A673 (cell line): ENCODE results near the gene FRMD1. TPM values are rescaled to one million over a fixed set of nuclear protein-coding genes. Genes with fewer than 3 reads are reported as not detected.

ENCODE experiments used
- BruUV-seq: library from RNA; stranded (reverse); fragments of 400-500 nt; replicated peaks from 2 replicates; lab custom pipeline; 2021; lab: Mats Ljungman, UMichigan
- CTCF ChIA-PET: fragments of 300-600 bp; sonication (Branson Sonifier 250); formaldehyde crosslinking; loops from one replicate; lab custom pipeline; 2022; ENCODE audit warnings: antibody characterized with exemption; lab: Charles Lee
- POLR2A ChIA-PET: fragments of 300-600 bp; sonication (Branson Sonifier 250); formaldehyde crosslinking; loops from one replicate; lab custom pipeline; 2022; ENCODE audit warnings: antibody characterized with exemption; ENCODE audit not compliant: low non-redundant PET; lab: Charles Lee
- DNase-seq: peaks from one replicate; pipeline ENCODE4 v3.0.0-alpha.2; 2015; ENCODE audit warnings: low spot score
- H3K27ac ChIP-seq: fragments of 200-600 bp; sonication (generic); 2 replicates; pipeline ENCODE4 v1.5.1; 2016; ENCODE audit warnings: mixed run types, low read depth, mild to moderate bottlenecking, mixed read lengths, antibody characterized with exemption, low read length; ENCODE audit not compliant: poor library complexity, severe bottlenecking
- H3K27me3 ChIP-seq: fragments of 200-600 bp; sonication (generic); replicated peaks from 2 replicates; pipeline ENCODE4 v1.6.1; 2017; ENCODE audit warnings: mixed run types, low read depth, mild to moderate bottlenecking, mixed read lengths, antibody characterized with exemption, low read length; ENCODE audit not compliant: insufficient read depth, poor library complexity
- H3K36me3 ChIP-seq: fragments of 200-600 bp; sonication (generic); 2 replicates; pipeline ENCODE4 v1.6.1; 2016; ENCODE audit warnings: mixed run types, mild to moderate bottlenecking, mixed read lengths, antibody characterized with exemption, low read length; ENCODE audit not compliant: insufficient read depth, poor library complexity, severe bottlenecking
- H3K4me1 ChIP-seq: fragments of 200-600 bp; sonication (generic); 2 replicates; pipeline ENCODE4 v1.6.1; 2017; ENCODE audit warnings: mixed run types, mild to moderate bottlenecking, mixed read lengths, antibody characterized with exemption, low read length; ENCODE audit not compliant: insufficient read depth, poor library complexity, severe bottlenecking
- H3K4me3 ChIP-seq: fragments of 200-600 bp; sonication (generic); 2 replicates; pipeline ENCODE4 v1.5.1; 2016; ENCODE audit warnings: low read depth, mixed run types, mild to moderate bottlenecking, mixed read lengths, low read length; ENCODE audit not compliant: poor library complexity, severe bottlenecking
- H3K9me3 ChIP-seq: fragments of 200-600 bp; sonication (generic); 2 replicates; pipeline ENCODE4 v1.6.1; 2016; ENCODE audit warnings: mixed run types, low read depth, mild to moderate bottlenecking, mixed read lengths, antibody characterized with exemption, low read length; ENCODE audit not compliant: poor library complexity, severe bottlenecking
- EZH2 ChIP-seq: fragments of 200-600 bp; sonication (generic); IDR thresholded peaks from 2 replicates; pipeline ENCODE4 v1.6.1; 2017; ENCODE audit warnings: borderline replicate concordance, low read depth, mild to moderate bottlenecking, mixed read lengths, antibody characterized with exemption, low read length; ENCODE audit not compliant: poor library complexity, severe bottlenecking
- intact Hi-C: fragments of 100-400 bp; cut with micrococcal nuclease; formaldehyde crosslinking; loops from one replicate; pipeline ENCODE4 v1.10.0; 2022; ENCODE audit not compliant: unreplicated experiment
- total RNA-seq: library from RNA; stranded (reverse); gene quantifications from 2 replicates; pipeline ENCODE4 v1.2.3, GENCODE V29; 2021
- TF ChIP-seq, protein P1 (sequence below): fragments of 300-800, 200-600 bp; sonication (generic); conservative IDR thresholded peaks from 2 replicates; pipeline ENCODE4 v1.5.1; 2017; ENCODE audit warnings: low read depth, mild to moderate bottlenecking, antibody characterized with exemption, low read length, moderate library complexity, mixed read lengths

Gene FRMD1
- total RNA-seq, 1 experiment from 2014 or later = not detected

- DNase-seq = no peak
- Histone ChIP-seq H3K4me3 (no peak overlapping the region), H3K9me3 (no peaks in the 10 kb centered on the region), H3K4me1 (no peaks in the 10 kb centered on the region), H3K27ac (no peak overlapping the region), H3K36me3 (no peaks in the 10 kb centered on the region), H3K27me3 (no peaks in the 10 kb centered on the region)
- no peak for TF ChIP-seq EZH2
- TF ChIP-seq, protein P1, sequence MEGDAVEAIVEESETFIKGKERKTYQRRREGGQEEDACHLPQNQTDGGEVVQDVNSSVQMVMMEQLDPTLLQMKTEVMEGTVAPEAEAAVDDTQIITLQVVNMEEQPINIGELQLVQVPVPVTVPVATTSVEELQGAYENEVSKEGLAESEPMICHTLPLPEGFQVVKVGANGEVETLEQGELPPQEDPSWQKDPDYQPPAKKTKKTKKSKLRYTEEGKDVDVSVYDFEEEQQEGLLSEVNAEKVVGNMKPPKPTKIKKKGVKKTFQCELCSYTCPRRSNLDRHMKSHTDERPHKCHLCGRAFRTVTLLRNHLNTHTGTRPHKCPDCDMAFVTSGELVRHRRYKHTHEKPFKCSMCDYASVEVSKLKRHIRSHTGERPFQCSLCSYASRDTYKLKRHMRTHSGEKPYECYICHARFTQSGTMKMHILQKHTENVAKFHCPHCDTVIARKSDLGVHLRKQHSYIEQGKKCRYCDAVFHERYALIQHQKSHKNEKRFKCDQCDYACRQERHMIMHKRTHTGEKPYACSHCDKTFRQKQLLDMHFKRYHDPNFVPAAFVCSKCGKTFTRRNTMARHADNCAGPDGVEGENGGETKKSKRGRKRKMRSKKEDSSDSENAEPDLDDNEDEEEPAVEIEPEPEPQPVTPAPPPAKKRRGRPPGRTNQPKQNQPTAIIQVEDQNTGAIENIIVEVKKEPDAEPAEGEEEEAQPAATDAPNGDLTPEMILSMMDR = no peak
- ChIA-PET CTCF (no interaction called here), POLR2A (no interaction called here)
- BruUV-seq = no TSS peak
- intact Hi-C loops = no loop called here
These were observed 45.1 kb upstream of the FRMD1 start for GRCh38 chr6:168124158-168124557.

DNA sequence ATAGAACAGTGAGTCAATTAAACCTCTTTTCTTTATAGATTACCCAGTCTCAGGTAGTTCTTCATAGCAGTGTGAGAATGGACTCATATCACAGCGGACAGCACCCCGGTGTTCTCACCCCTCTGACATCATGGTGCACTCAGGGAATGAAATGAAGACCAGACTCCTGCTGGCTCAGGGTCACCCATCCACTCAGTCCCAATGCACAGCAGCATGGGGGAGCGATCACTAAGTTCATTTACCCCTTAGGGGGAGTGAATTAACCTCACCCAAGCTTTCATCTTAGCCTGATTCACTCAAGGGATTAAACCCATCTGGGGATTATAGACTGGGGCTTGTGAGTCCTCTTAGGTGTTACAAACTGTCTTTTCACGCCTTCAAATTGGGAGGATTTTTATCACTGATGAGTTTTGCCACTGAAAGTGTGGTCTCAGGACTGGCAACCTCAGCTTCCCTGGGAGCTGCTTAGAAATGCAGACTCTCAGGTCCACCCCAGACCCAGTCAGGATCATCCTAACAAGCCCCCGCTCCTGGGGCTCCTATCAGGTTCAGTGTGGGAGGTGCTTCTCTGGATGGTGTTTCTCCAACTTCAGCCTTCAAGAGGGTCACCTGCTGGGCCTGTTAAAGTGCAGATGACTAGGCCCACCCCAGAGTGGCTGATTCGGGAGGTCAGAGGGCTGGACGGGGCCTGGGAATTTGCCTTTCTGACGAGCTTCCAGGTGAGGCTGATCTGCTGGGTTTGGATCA is 44.3 kb upstream of the FRMD1 start:
- H3K4me3 ChIP-seq = no peak overlapping the region
- no peaks in the 10 kb centered on the region for H3K9me3 ChIP-seq
- intact Hi-C loops = no loop called here
- H3K4me1 ChIP-seq = no peaks in the 10 kb centered on the region
- no peaks in the 10 kb centered on the region for H3K36me3 ChIP-seq
- ChIA-PET CTCF (no interaction called here), POLR2A (no interaction called here)
- TF ChIP-seq, protein P1 = no peak
- no peak for TF ChIP-seq EZH2
- no TSS peak for BruUV-seq
- DNase-seq = no peak
- no peak overlapping the region for H3K27ac ChIP-seq
- H3K27me3 ChIP-seq = no peaks in the 10 kb centered on the region

GRCh38 chr6:168122521-168122920 is 43.5 kb upstream of the FRMD1 start:
- POLR2A ChIA-PET = no interaction called here

More at GRCh38 chr6:168122521-168122920, 43.5 kb upstream of the FRMD1 start:
- no peaks in the 10 kb centered on the region for H3K4me1 ChIP-seq
- intact Hi-C loops = no loop called here
- DNase-seq = no peak
- CTCF ChIA-PET = no interaction called here
- no peaks in the 10 kb centered on the region for H3K36me3 ChIP-seq
- no peak overlapping the region for H3K27ac ChIP-seq
- H3K4me3 ChIP-seq = no peak overlapping the region
- no peak for TF ChIP-seq EZH2
- TF ChIP-seq, protein P1 = no peak
- H3K9me3 ChIP-seq = no peaks in the 10 kb centered on the region
- H3K27me3 ChIP-seq = no peaks in the 10 kb centered on the region
- no TSS peak for BruUV-seq
